ENCODE data around the gene NECAP2. TPM values are rescaled to one million over a fixed set of nuclear protein-coding genes. Genes with fewer than 3 reads are reported as not detected.
"Not testable (repeated sequence)": the region's sequence is repeated elsewhere in the genome, so short reads cannot be mapped to it uniquely, and the experiment has no call there.

NECAP2 gene
- total RNA-seq, 4 donors from 2014 or later = 36.0 to 60.1 (median 38.6) TPM

- Histone ChIP-seq H3K9me3 (no peaks in the 10 kb centered on the region), H3K4me1 (no peaks in the 10 kb centered on the region), H3K36me3 (no peaks in the 10 kb centered on the region), H3K27me3 (no peaks in the 10 kb centered on the region), H3K4me3 (peak overlapping the region; percentile 47 to 89), H3K27ac (peak overlapping the region; percentile 82 to 90)
- peak; percentile 33 to 69 for TF ChIP-seq POLR2A (IDR thresholded peaks at IDR 0.05)
- TF ChIP-seq CTCF (IDR thresholded peaks at IDR 0.05) = peak in 2 of 4 experiments; percentile 24 to 28
- DNase-seq = peak; percentile 87 to 92
- intact Hi-C loops (cut with DNase I; ENCODE audit: low total_unique reads) = no loop called here
Measured at GRCh38 chr1:16498573-16499413, 58.3 kb downstream of the NECAP2 start.

GRCh38 chr1:16500466-16500865 is 59.9 kb downstream of the NECAP2 start:
- H3K4me3 ChIP-seq; H3K36me3 ChIP-seq; intact Hi-C loops (cut with DNase I; ENCODE audit: low total_unique reads); H3K9me3 ChIP-seq; H3K27me3 ChIP-seq; DNase-seq; H3K4me1 ChIP-seq: not testable (repeated sequence)
- peak overlapping the region in 1 of 2 donors; percentile 90 for H3K27ac ChIP-seq

- H3K9me3 ChIP-seq; H3K4me1 ChIP-seq; H3K27ac ChIP-seq; H3K36me3 ChIP-seq; intact Hi-C loops (cut with DNase I; ENCODE audit: low total_unique reads); DNase-seq; H3K27me3 ChIP-seq; H3K4me3 ChIP-seq: not testable (repeated sequence)
Measured at GRCh38 chr1:16500975-16501374, 60.5 kb downstream of the NECAP2 start.

- H3K4me1 ChIP-seq; DNase-seq; H3K9me3 ChIP-seq; H3K36me3 ChIP-seq; intact Hi-C loops (cut with DNase I; ENCODE audit: low total_unique reads); H3K4me3 ChIP-seq; H3K27ac ChIP-seq; H3K27me3 ChIP-seq: not testable (repeated sequence)
Measured at GRCh38 chr1:16501446-16501845, 60.9 kb downstream of the NECAP2 start.

GRCh38 chr1:16503494-16503893 is 63.0 kb downstream of the NECAP2 start:
- Histone ChIP-seq H3K27me3 (no peaks in the 10 kb centered on the region), H3K9me3 (no peaks in the 10 kb centered on the region), H3K4me3 (no peak overlapping the region), H3K4me1 (no peaks in the 10 kb centered on the region), H3K27ac (no peak overlapping the region), H3K36me3 (no peaks in the 10 kb centered on the region)
- no peak for TF ChIP-seq CTCF (IDR thresholded peaks at IDR 0.05)
- TF ChIP-seq POLR2A (IDR thresholded peaks at IDR 0.05) = no peak
- intact Hi-C loops (cut with DNase I; ENCODE audit: low total_unique reads) = no loop called here
- no peak for DNase-seq

DNA sequence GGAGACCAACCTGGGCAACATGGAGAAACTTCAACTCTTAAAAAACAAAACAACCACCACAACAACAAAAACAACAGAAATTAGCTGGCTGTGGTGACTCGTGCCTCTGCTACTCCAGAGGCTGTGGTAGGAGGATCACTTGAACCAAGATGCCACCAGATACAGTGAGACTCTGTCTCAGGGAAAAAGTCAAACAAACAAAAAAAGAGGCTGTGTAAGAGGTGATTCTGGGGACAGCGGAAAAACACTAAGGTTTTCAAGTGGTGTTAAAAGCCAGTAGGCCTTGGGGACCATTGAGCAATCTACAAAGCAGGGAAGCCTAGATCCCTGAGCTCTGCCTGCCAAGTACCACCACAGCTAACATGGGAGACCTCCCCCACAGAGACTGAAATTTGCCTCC is 65.3 kb downstream of the NECAP2 start:
- H3K27me3 ChIP-seq; H3K36me3 ChIP-seq; H3K4me3 ChIP-seq; H3K4me1 ChIP-seq; DNase-seq; H3K27ac ChIP-seq; H3K9me3 ChIP-seq; intact Hi-C loops (cut with DNase I; ENCODE audit: low total_unique reads): not testable (repeated sequence)

- H3K4me1 ChIP-seq; H3K36me3 ChIP-seq; H3K27me3 ChIP-seq; H3K9me3 ChIP-seq; DNase-seq; H3K27ac ChIP-seq; H3K4me3 ChIP-seq; intact Hi-C loops (cut with DNase I; ENCODE audit: low total_unique reads): not testable (repeated sequence)
Measured at GRCh38 chr1:16506364-16507136, 66.0 kb downstream of the NECAP2 start.

GRCh38 chr1:16508861-16509445 is 68.4 kb downstream of the NECAP2 start:
- H3K36me3 ChIP-seq; DNase-seq; H3K4me3 ChIP-seq; H3K4me1 ChIP-seq; H3K27me3 ChIP-seq; intact Hi-C loops (cut with DNase I; ENCODE audit: low total_unique reads); H3K27ac ChIP-seq; H3K9me3 ChIP-seq: not testable (repeated sequence)

Data from uterus (tissue), 4 donors.